GM12878 (cell line): ENCODE measurements around the gene DNAAF5. TPM values are rescaled to one million over a fixed set of nuclear protein-coding genes. Genes with fewer than 3 reads are reported as not detected.

Experiments
- ATAC-seq: fragments of 200-7000 bp; cut with Tn5 transposase; 3 replicates; pipeline ENCODE4 v1.9.1; 2020; ENCODE audit warnings: mild to moderate bottlenecking, moderate library complexity
- BruUV-seq: library from RNA; stranded (reverse); fragments of 400-500 nt; replicated peaks from 2 replicates; lab custom pipeline; 2021; lab: Mats Ljungman, UMichigan
- CTCF ChIA-PET: fragments of 300-600 bp; sonication (Branson Sonifier 250); formaldehyde crosslinking; extraction: SDS; loops from one replicate; lab custom pipeline; 2021; ENCODE audit warnings: inconsistent platforms; lab: Yijun Ruan, JAX
- POLR2A ChIA-PET: fragments of 350-600 bp; formaldehyde crosslinking; extraction: SDS; loops from one replicate; lab custom pipeline; 2021; ENCODE audit warnings: inconsistent platforms; lab: Charles Lee
- RAD21 ChIA-PET: fragments of 300-600 bp; sonication (Branson Sonifier 250); formaldehyde crosslinking; loops from one replicate; lab custom pipeline; 2023; ENCODE audit warnings: antibody characterized with exemption; ENCODE audit not compliant: unreplicated experiment; lab: Charles Lee
- SMC1A ChIA-PET: fragments of 300-600 bp; sonication (Branson Sonifier 250); formaldehyde crosslinking; loops from one replicate; lab custom pipeline; 2023; ENCODE audit not compliant: unreplicated experiment, uncharacterized antibody; lab: Charles Lee
- DNase-seq: peaks from one replicate; pipeline ENCODE4 v3.0.0-alpha.2; 2011; ENCODE audit warnings: low read depth, low spot score
- FAIRE-seq: peaks from 3 replicates; lab custom pipeline; 2011; peaks lifted over from hg19 to GRCh38; lab: Jason Lieb, UNC
- H2AFZ ChIP-seq: 2 replicates; pipeline ENCODE4 v1.6.0; 2011; ENCODE audit warnings: low read depth, low read length, control low read depth; ENCODE audit not compliant: control insufficient read depth
- H3K27ac ChIP-seq: 2 replicates; pipeline ENCODE4 v1.5.1; 2011; ENCODE audit warnings: control low read depth; ENCODE audit not compliant: control insufficient read depth, insufficient read depth
- H3K27me3 ChIP-seq, 2 experiments: replicated peaks in 1 of 2; 2 replicates each; pipeline versions ENCODE4 v1.6.0 to v1.6.1; 2011; ENCODE audit warnings: low read length in 1 of 2; ENCODE audit not compliant: control insufficient read depth in 2 of 2, insufficient read depth in 2 of 2
- H3K36me3 ChIP-seq, 2 experiments: 2 replicates each; pipeline ENCODE4 v1.5.1; 2011; ENCODE audit warnings: low read length in 1 of 2; ENCODE audit not compliant: control insufficient read depth in 2 of 2, insufficient read depth in 2 of 2
- H3K4me1 ChIP-seq: 2 replicates; pipeline ENCODE4 v1.6.1; 2011; ENCODE audit warnings: mild to moderate bottlenecking, low read length, moderate library complexity, mixed read lengths; ENCODE audit not compliant: control insufficient read depth, insufficient read depth
- H3K4me2 ChIP-seq: 2 replicates; pipeline ENCODE4 v1.6.0; 2011; ENCODE audit warnings: control low read depth; ENCODE audit not compliant: control insufficient read depth, insufficient read depth
- H3K4me3 ChIP-seq: fragments of 200-600 bp; sonication (generic); 2 replicates; pipeline ENCODE4 v1.5.1; 2016
- H3K79me2 ChIP-seq: 2 replicates; pipeline ENCODE4 v1.6.0; 2011; ENCODE audit warnings: low read length; ENCODE audit not compliant: control insufficient read depth, insufficient read depth
- H3K9ac ChIP-seq: 2 replicates; pipeline ENCODE4 v1.8.0; 2011; ENCODE audit warnings: low read length, control low read depth, mixed read lengths; ENCODE audit not compliant: control insufficient read depth, insufficient read depth
- H3K9me3 ChIP-seq: replicated peaks from 3 replicates; pipeline ENCODE4 v1.5.1; 2011; ENCODE audit warnings: mild to moderate bottlenecking, low read length; ENCODE audit not compliant: control insufficient read depth, insufficient read depth
- H4K20me1 ChIP-seq: 2 replicates; pipeline ENCODE4 v1.6.0; 2011; ENCODE audit not compliant: control insufficient read depth, insufficient read depth
- ATF3 ChIP-seq: IDR thresholded peaks from 2 replicates; pipeline ENCODE4 v1.6.1; 2011; ENCODE audit warnings: low read depth, mild to moderate bottlenecking, low read length, moderate library complexity, borderline replicate concordance; ENCODE audit errors: extremely low read depth
- CBFB ChIP-seq: IDR thresholded peaks from 2 replicates; pipeline ENCODE4 v1.6.1; 2016; ENCODE audit warnings: antibody characterized with exemption, low read depth
- EED ChIP-seq: sonication (generic); IDR thresholded peaks from 2 replicates; pipeline ENCODE4 v1.6.1; 2016; ENCODE audit warnings: antibody characterized with exemption, low read depth
- PBX3 ChIP-seq: IDR thresholded peaks from 2 replicates; pipeline ENCODE4 v1.6.1; 2011; ENCODE audit warnings: mild to moderate bottlenecking, low read depth, low read length, moderate library complexity; ENCODE audit not compliant: insufficient replicate concordance
- RAD21 ChIP-seq: IDR thresholded peaks from 2 replicates; pipeline ENCODE4 v1.6.1; 2011; ENCODE audit warnings: mild to moderate bottlenecking, low read depth, low read length, moderate library complexity; ENCODE audit not compliant: insufficient read depth
- RELB ChIP-seq: fragments of 450-650 bp; IDR thresholded peaks from 2 replicates; pipeline ENCODE4 v1.6.1; 2017; ENCODE audit warnings: low read depth, mild to moderate bottlenecking, moderate library complexity
- RUNX3 ChIP-seq: IDR thresholded peaks from 2 replicates; pipeline ENCODE4 v1.6.1; 2012; ENCODE audit warnings: low read length, inconsistent platforms
- SMAD1 ChIP-seq: fragments of 450-650 bp; IDR thresholded peaks from 2 replicates; pipeline ENCODE4 v1.6.1; 2018; ENCODE audit warnings: mild to moderate bottlenecking, low read depth; ENCODE audit not compliant: partially characterized antibody
- SMC3 ChIP-seq: IDR thresholded peaks from 2 replicates; pipeline ENCODE4 v1.6.1; 2011; ENCODE audit warnings: low read length, improper control_type of control experiment, borderline replicate concordance
- SPI1 ChIP-seq: IDR thresholded peaks from 2 replicates; pipeline ENCODE4 v1.6.1; 2011; ENCODE audit warnings: low read depth, mild to moderate bottlenecking, low read length, moderate library complexity, borderline replicate concordance; ENCODE audit not compliant: insufficient read depth
- SREBF2 ChIP-seq: IDR thresholded peaks from 2 replicates; pipeline ENCODE4 v1.6.1; 2012; ENCODE audit warnings: mild to moderate bottlenecking, low read length
- TCF12 ChIP-seq: IDR thresholded peaks from 2 replicates; pipeline ENCODE4 v1.6.1; 2011; ENCODE audit warnings: low read depth, mild to moderate bottlenecking, low read length
- USF1 ChIP-seq: IDR thresholded peaks from 2 replicates; pipeline ENCODE4 v1.6.1; 2011; ENCODE audit warnings: borderline replicate concordance, low read depth, mild to moderate bottlenecking, moderate library complexity, mixed read lengths, low read length; ENCODE audit not compliant: insufficient read depth; ENCODE audit errors: extremely low read length
- ZNF207 ChIP-seq: fragments of 450-650 bp; IDR thresholded peaks from 2 replicates; pipeline ENCODE4 v1.6.1; 2014; ENCODE audit warnings: antibody characterized with exemption, mild to moderate bottlenecking, borderline replicate concordance
- WGBS: methylation state at CpG from one replicate; pipeline ENCODE4 v1.1.6; 2016; ENCODE audit warnings: low lambda C conversion rate; ENCODE audit not compliant: insufficient replicate concordance, insufficient coverage; ENCODE audit errors: missing lambda C conversion rate; 5-methylcytosine and 5-hydroxymethylcytosine counted together
- in situ Hi-C: fragments of 300-500 bp; cut with MboI; formaldehyde crosslinking; loops from 9 replicates; pipeline ENCODE4 v1.14.3; 2018; ENCODE audit warnings: mixed read lengths
- intact Hi-C: fragments of 100-400 bp; cut with micrococcal nuclease; formaldehyde crosslinking; loops from one replicate; pipeline ENCODE4 v1.14.2; 2022; ENCODE audit not compliant: unreplicated experiment
- polyA plus RNA-seq, 11 experiments: library from polyadenylated mRNA; depleted of rRNA in 4 of 11; unstranded in 6 of 11; stranded (reverse) in 5 of 11; fragments of >200 nt; fragmentation: Nextera tagmentation in 4 of 11; fragmentation: Illumina TruSeq in 1 of 11; extraction: Ambion mirVana in 4 of 11; extraction: Trizol in 1 of 11; gene quantifications; 1 replicate in 1 of 11; 2 replicates in 10 of 11; pipeline versions ENCODE4 v1.2.1 to v1.2.3, GENCODE V29; 2011 to 2016; ENCODE audit warnings: inconsistent platforms in 2 of 11, missing spikeins in 2 of 11, low read depth in 1 of 11
- total RNA-seq, 4 experiments: library from RNA; depleted of rRNA in 3 of 4; stranded (reverse); fragments of >200 nt in 3 of 4; fragmentation: Illumina TruSeq in 1 of 4; extraction: Trizol in 1 of 4; gene quantifications; 2 replicates each; pipeline versions ENCODE4 v1.2.1 to v1.2.3, GENCODE V29; 2013 to 2021

Gene DNAAF5
- total and polyA plus RNA-seq, 10 of the 15 experiments (the other 5 are each of a cell fraction or from before 2014, with no cell fraction given): 1.8 to 38.3 (median 9.2) TPM

GRCh38 chr7:831596-832166, 105.2 kb downstream of the DNAAF5 start:
- ATAC-seq (peak; percentile 87), FAIRE-seq (peak; percentile 91), DNase-seq (peak; percentile 64)
- CTCF ChIA-PET: interaction anchor here (0.7 to 1.5 kb wide), 8 partner anchors 9 to 43 kb away, joined by 3 to 8 read pairs (median 3); no protein-coding TSS in a partner anchor
- Histone ChIP-seq H3K4me1 (peaks cover 27% of the 10 kb centered on the region), H3K27ac (peak overlapping the region; percentile 77), H4K20me1 (no peaks in the 10 kb centered on the region; the same call in 1 of the 2 replicates), H3K4me2 (peak overlapping the region; percentile 92), H3K79me2 (peaks cover 53% of the 10 kb centered on the region), H2AFZ (no peak overlapping the region), H3K9ac (peak overlapping the region; percentile 48), H3K4me3 (peak overlapping the region; percentile 31), H3K9me3 (no peaks in the 10 kb centered on the region), H3K27me3 (no peaks in the 10 kb centered on the region), H3K36me3 (peaks cover 2 to 10% of the 10 kb centered on the region in 2 experiments)
- BruUV-seq: no TSS peak
- POLR2A ChIA-PET: interaction anchor here (1.3 to 6.4 kb wide), 3 partner anchors 13 to 18 kb away, joined by 3 to 34 read pairs (median 11); no protein-coding TSS in a partner anchor
- RAD21 ChIA-PET: interaction anchor here (0.8 to 1.7 kb wide), 4 partner anchors 11 to 42 kb away, joined by 3 to 14 read pairs (median 6); no protein-coding TSS in a partner anchor
- whole genome bisulfite sequencing: 0% methylated on average over 7 of the region's 7 CpGs
- SMC1A ChIA-PET: interaction anchor here (1.1 to 2.5 kb wide), 7 partner anchors 14 to 99 kb away, joined by 3 to 11 read pairs (median 4); no protein-coding TSS in a partner anchor
- intact Hi-C loops (no loop called here), in situ Hi-C loops (no loop called here)
- TF ChIP-seq RAD21 (0 out of 2 replicates have a peak, but pooled peaks have one; percentile 18), RUNX3 (peak; percentile 37; the same call in 1 of the 2 replicates), EED (no peak), SMAD1 (no peak), SPI1 (no peak), RELB (peak; percentile 80), ATF3 (no peak), SREBF2 (no peak), TCF12 (no peak), PBX3 (peak; percentile 38), ZNF207 (no peak), CBFB (no peak; the same call in 1 of the 2 replicates), SMC3 (no peak), USF1 (no peak)
